Activated CD4-positive, alpha-beta T cell treated with anti-CD3 and anti-CD28 coated beads, Interleukin-10, Interleukin-2, amounts not matched to agents 100 ng/mL and 50 ng/mL, durations not matched to agents 16 hours and 8 hours (primary cell): Measurements from ENCODE around the gene LYG2.
"Not testable (repeated sequence)": the region's sequence is repeated elsewhere in the genome, so short reads cannot be mapped to it uniquely, and the experiment has no call there.

Experiments
- DNase-seq: peaks from one replicate; pipeline ENCODE4 v3.0.0-alpha.2; 2020

The LYG2 gene

GRCh38 chr2:99200076-99200800 is 55.2 kb downstream of the LYG2 start:
- DNase-seq: no peak

GRCh38 chr2:99198103-99198841 is 57.2 kb downstream of the LYG2 start:
- DNase-seq: no peak

GRCh38 chr2:99192364-99192763 is 63.1 kb downstream of the LYG2 start:
- DNase-seq: not testable (repeated sequence)
